Upper lobe of left lung (tissue), 6 donors: Measurements from ENCODE around the gene MYO7A. TPM values are rescaled to one million over a fixed set of nuclear protein-coding genes. Genes with fewer than 3 reads are reported as not detected.

Experiments used
- ATAC-seq, 2 donors: fragments of 200-7000 bp; cut with Tn5 transposase; one replicate each; pipeline ENCODE4 v1.9.1; 2022; ENCODE audit warnings: mild to moderate bottlenecking in 2 of 2, moderate library complexity in 2 of 2; ENCODE audit not compliant: low FRiP score in 2 of 2
- DNase-seq, 2 donors: peaks; one replicate each; pipeline ENCODE4 v3.0.0-alpha.2; 2019 to 2020
- H3K27ac ChIP-seq, 4 donors: fragments of 200-600 bp; sonication (generic); one replicate each; pipeline ENCODE4 v1.5.1; 2016 to 2019
- H3K27me3 ChIP-seq, 4 donors: fragments of 200-600 bp; sonication (generic); one replicate each; pipeline ENCODE4 v1.5.1; 2017 to 2019
- H3K36me3 ChIP-seq, 4 donors: fragments of 200-600 bp; sonication (generic); one replicate each; pipeline ENCODE4 v1.5.1; 2016 to 2019
- H3K4me1 ChIP-seq, 4 donors: fragments of 200-600 bp; sonication (generic); one replicate each; pipeline ENCODE4 v1.5.1; 2018 to 2019
- H3K4me3 ChIP-seq, 4 donors: fragments of 200-600 bp; sonication (generic); one replicate each; pipeline ENCODE4 v1.5.1; 2017 to 2019; ENCODE audit warnings: mild to moderate bottlenecking in 2 of 4, moderate library complexity in 1 of 4
- H3K9me3 ChIP-seq, 4 donors: fragments of 200-600 bp; sonication (generic); one replicate each; pipeline ENCODE4 v1.5.1; 2018 to 2019
- EP300 ChIP-seq, 4 donors: sonication (generic); formaldehyde crosslinking; IDR thresholded peaks; one replicate each; pipeline ENCODE4 v1.5.1; 2017; ENCODE audit warnings: antibody characterized with exemption in 4 of 4, control low read depth in 2 of 4
- POLR2A ChIP-seq, 4 donors: fragments of 450-650 bp; IDR thresholded peaks; one replicate each; pipeline ENCODE4 v1.5.1; 2016 to 2017; ENCODE audit warnings: antibody characterized with exemption in 4 of 4, mild to moderate bottlenecking in 2 of 4
- POLR2AphosphoS5 ChIP-seq, 2 donors: sonication (generic); formaldehyde crosslinking; IDR thresholded peaks; one replicate each; pipeline ENCODE4 v1.5.1; 2017; ENCODE audit warnings: antibody characterized with exemption in 2 of 2
- WGBS, 2 donors: methylation state at CpG; one replicate each; pipeline ENCODE4 v1.1.5; 2017 to 2018; 5-methylcytosine and 5-hydroxymethylcytosine counted together
- total RNA-seq, 6 donors: library from RNA; depleted of rRNA in 4 of 6; stranded (reverse); fragments of >200 nt in 4 of 6; gene quantifications; one replicate each; pipeline versions ENCODE4 v1.1.0 to v1.2.1, GENCODE V29; 2016 to 2021
- TF ChIP-seq, protein P1 (sequence below), 6 experiments: fragments of 450-650 bp in 4 of 6; fragments of 200-600 bp in 2 of 6; sonication (generic) in 2 of 6; IDR thresholded peaks; one replicate each; pipeline ENCODE4 v1.5.1; 2016 to 2019; ENCODE audit warnings: antibody characterized with exemption in 6 of 6
- donor health status: DM: no; HTN: no; CAD: no; lungs with moderate emphysema.
- donor health status: DM: no; HTN: yes; CAD: no; lungs with severe emphysema.

The MYO7A gene
- total RNA-seq, 6 donors from 2014 or later: 2.4 to 27.2 (median 6.2) TPM

DNA sequence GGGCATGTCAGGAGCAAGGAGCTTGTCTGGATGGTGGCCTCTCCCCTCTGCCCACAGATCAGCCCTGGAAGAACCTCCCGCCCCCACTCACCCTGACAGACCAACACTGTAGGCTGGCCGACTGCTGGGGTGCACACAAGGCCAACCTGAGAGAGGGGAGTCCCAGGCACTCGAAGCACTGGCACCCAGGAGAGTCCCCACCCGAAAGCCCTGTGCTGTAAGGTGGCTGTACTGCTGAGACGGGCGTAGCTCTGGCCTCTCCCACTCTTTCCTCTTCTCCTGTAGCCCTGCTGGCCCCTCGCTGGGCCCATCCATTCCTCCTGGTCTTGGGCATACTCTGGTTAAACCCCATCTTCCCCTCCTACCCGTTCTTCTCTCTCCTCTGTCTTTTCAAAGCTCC lies 39.7 kb downstream of the MYO7A start:
- Histone ChIP-seq H3K27me3 (no peaks in the 10 kb centered on the region), H3K36me3 (no peaks in the 10 kb centered on the region), H3K4me1 (no peaks in the 10 kb centered on the region), H3K4me3 (no peak overlapping the region), H3K9me3 (no peaks in the 10 kb centered on the region), H3K27ac (no peak overlapping the region)
- DNase-seq (no peak), ATAC-seq (no peak)
- no peak for TF ChIP-seq POLR2A (IDR thresholded peaks at IDR 0.05)
- no peak for TF ChIP-seq EP300 (IDR thresholded peaks at IDR 0.05)
- no peak for TF ChIP-seq POLR2AphosphoS5 (IDR thresholded peaks at IDR 0.05)
- TF ChIP-seq, protein P1, sequence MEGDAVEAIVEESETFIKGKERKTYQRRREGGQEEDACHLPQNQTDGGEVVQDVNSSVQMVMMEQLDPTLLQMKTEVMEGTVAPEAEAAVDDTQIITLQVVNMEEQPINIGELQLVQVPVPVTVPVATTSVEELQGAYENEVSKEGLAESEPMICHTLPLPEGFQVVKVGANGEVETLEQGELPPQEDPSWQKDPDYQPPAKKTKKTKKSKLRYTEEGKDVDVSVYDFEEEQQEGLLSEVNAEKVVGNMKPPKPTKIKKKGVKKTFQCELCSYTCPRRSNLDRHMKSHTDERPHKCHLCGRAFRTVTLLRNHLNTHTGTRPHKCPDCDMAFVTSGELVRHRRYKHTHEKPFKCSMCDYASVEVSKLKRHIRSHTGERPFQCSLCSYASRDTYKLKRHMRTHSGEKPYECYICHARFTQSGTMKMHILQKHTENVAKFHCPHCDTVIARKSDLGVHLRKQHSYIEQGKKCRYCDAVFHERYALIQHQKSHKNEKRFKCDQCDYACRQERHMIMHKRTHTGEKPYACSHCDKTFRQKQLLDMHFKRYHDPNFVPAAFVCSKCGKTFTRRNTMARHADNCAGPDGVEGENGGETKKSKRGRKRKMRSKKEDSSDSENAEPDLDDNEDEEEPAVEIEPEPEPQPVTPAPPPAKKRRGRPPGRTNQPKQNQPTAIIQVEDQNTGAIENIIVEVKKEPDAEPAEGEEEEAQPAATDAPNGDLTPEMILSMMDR (IDR thresholded peaks at IDR 0.05): no peak
- WGBS, 2 donors: 73 to 89% methylated on average over 6 to 8 of the region's 8 CpGs

DNA sequence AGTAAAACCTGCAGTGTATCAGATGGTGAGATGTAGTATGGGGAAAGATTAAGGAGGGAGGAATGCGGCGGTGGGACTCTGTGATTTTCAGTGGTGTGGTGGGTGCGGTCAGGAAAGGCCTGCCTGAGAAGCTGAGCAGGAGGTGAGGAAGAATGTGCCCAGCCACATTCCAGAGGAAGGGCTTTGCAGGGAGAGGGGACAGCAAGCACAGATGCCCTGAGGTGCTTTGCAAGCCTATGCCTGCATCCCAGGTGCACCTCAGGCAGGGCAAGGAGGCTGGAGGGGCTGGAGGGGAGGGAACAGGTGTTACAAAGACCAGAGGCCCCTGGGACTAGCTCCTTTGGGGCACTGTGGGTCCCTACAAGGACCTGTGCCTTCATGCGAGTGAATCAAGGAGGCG lies 42.1 kb downstream of the MYO7A start:
- no peaks in the 10 kb centered on the region for H3K4me1 ChIP-seq
- H3K9me3 ChIP-seq: no peaks in the 10 kb centered on the region
- H3K36me3 ChIP-seq: no peaks in the 10 kb centered on the region
- TF ChIP-seq POLR2AphosphoS5 (IDR thresholded peaks at IDR 0.05): no peak
- TF ChIP-seq EP300 (IDR thresholded peaks at IDR 0.05): no peak
- no peak for TF ChIP-seq POLR2A (IDR thresholded peaks at IDR 0.05)
- TF ChIP-seq, protein P1 (IDR thresholded peaks at IDR 0.05): no peak
- no peaks in the 10 kb centered on the region for H3K27me3 ChIP-seq
- H3K27ac ChIP-seq: no peak overlapping the region
- H3K4me3 ChIP-seq: no peak overlapping the region
- WGBS, 2 donors: 88 to 90% methylated on average over 5 of the region's 5 CpGs
- ATAC-seq (no peak), DNase-seq (no peak)

DNA sequence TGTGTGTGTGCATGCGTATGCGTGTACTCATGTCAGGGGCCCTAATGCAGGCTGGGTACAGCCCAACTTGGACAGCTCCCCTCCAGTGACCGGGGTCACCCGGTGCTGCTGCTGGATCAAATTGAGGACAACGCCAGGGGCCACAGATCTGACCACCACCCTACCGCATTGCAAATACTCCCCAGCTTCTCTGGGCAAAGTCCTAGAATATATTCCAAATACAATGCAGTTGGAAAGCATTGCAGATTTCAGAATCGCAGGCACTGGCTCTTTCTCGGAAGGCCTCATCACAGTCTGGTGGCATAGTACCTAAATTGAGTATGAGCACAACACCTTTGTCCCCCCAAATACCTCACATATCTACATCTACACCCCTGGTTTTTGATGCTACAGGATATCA lies 43.2 kb downstream of the MYO7A start:
- no peaks in the 10 kb centered on the region for H3K9me3 ChIP-seq
- TF ChIP-seq POLR2A (IDR thresholded peaks at IDR 0.05): no peak
- TF ChIP-seq EP300 (IDR thresholded peaks at IDR 0.05): no peak
- no peak for DNase-seq
- H3K27ac ChIP-seq: no peak overlapping the region
- H3K4me3 ChIP-seq: no peak overlapping the region
- no peaks in the 10 kb centered on the region for H3K27me3 ChIP-seq
- WGBS, 2 donors: 87 to 99% methylated on average over 8 of the region's 8 CpGs
- no peak for ATAC-seq
- H3K36me3 ChIP-seq: no peaks in the 10 kb centered on the region
- peaks cover 0 to 4% (median under 1%) of the 10 kb centered on the region in 4 donors for H3K4me1 ChIP-seq

DNA sequence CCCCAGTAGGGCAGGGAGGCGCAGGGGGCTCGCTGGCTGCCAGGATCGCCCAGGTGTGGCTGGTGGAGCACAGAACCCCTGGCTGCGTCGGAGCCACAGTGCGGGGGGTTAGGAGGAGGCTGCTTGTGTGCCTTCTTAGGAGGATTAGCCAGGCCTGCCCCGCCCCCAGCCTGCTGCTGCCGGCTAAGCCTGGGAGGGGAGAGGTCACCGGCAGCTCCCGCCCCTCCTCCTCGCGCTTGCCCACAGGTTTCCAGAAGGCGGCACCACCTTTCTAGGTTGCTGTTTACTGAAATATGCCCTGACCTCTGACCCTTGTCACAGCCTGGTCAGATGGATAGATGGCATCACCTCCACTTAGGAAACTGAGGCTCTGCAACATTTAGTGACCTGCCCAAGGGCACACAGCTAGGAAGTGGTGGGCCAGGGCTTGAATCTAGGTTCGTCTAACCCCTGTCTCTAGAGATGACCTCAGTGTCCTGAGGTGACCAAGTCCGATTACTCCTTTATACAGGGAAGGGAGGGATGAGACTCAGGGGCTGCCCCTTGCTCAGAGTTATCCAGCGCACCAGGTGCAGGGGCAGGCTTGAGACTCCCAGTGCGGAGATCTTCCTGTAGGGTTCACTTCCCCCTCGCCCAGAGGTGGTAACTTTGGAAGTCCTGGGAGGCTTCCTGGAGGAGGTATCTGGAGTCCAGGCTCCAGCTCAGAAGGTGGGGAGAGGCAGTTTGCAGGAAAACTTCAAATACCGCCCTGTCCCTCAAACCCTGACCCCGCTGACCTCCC lies 44.0 kb downstream of the MYO7A start:
- H3K9me3 ChIP-seq: no peaks in the 10 kb centered on the region
- 72 to 85% methylated on average over 10 to 20 of the region's 20 CpGs for WGBS, 2 donors
- no peak overlapping the region for H3K4me3 ChIP-seq
- no peaks in the 10 kb centered on the region for H3K27me3 ChIP-seq
- peaks cover 0 to 4% (median 1%) of the 10 kb centered on the region in 4 donors for H3K4me1 ChIP-seq
- no peak for ATAC-seq
- no peaks in the 10 kb centered on the region for H3K36me3 ChIP-seq
- no peak overlapping the region for H3K27ac ChIP-seq
- DNase-seq: peak in 1 of 2 donors; percentile 77
- TF ChIP-seq, protein P1 (IDR thresholded peaks at IDR 0.05): no peak
- TF ChIP-seq POLR2AphosphoS5 (IDR thresholded peaks at IDR 0.05) (no peak), EP300 (IDR thresholded peaks at IDR 0.05) (no peak), POLR2A (IDR thresholded peaks at IDR 0.05) (no peak)

DNA sequence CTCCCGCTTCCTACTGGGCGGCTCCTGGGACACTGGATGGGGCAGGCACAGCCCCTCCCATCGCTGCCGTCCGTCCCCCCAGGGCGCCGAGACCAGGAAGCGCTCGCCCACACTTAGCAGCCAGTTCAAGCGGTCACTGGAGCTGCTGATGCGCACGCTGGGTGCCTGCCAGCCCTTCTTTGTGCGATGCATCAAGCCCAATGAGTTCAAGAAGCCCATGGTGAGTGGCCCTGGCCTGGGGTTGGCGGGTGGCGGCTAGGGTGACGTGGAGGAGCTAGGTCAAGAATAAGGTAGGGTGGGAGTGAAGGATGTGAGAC lies 44.6 kb downstream of the MYO7A start:
- 80% methylated on average over 13 to 16 of the region's 16 CpGs for WGBS, 2 donors
- ATAC-seq (no peak), DNase-seq (peak in 1 of 2 donors; percentile 82)
- TF ChIP-seq, protein P1 (IDR thresholded peaks at IDR 0.05): no peak
- TF ChIP-seq POLR2A (IDR thresholded peaks at IDR 0.05) (no peak), EP300 (IDR thresholded peaks at IDR 0.05) (no peak), POLR2AphosphoS5 (IDR thresholded peaks at IDR 0.05) (no peak)
- no peak overlapping the region for H3K27ac ChIP-seq
- peaks cover 0 to 4% (median 1%) of the 10 kb centered on the region in 4 donors for H3K4me1 ChIP-seq
- H3K4me3 ChIP-seq: no peak overlapping the region
- no peaks in the 10 kb centered on the region for H3K9me3 ChIP-seq
- H3K27me3 ChIP-seq: no peaks in the 10 kb centered on the region
- H3K36me3 ChIP-seq: no peaks in the 10 kb centered on the region
